Activated B cell treated with CpG ODN at 0.5 μM for 24 hours (primary cell): ENCODE results near the gene MYO10. TPM values are rescaled to one million over a fixed set of nuclear protein-coding genes. Genes with fewer than 3 reads are reported as not detected.

Experiments used
- ATAC-seq: fragments of 200-7000 bp; cut with Tn5 transposase; one replicate; pipeline ENCODE4 v1.10.0; 2021; ENCODE audit warnings: low read depth, mild to moderate bottlenecking, moderate library complexity
- CTCF ChIA-PET: fragments of 350-600 bp; sonication (Branson Sonifier 250); formaldehyde crosslinking; loops from one replicate; lab custom pipeline; 2021; ENCODE audit warnings: antibody characterized with exemption; lab: Charles Lee
- POLR2A ChIA-PET: fragments of 350-600 bp; sonication (Branson Sonifier 250); formaldehyde crosslinking; loops from one replicate; lab custom pipeline; 2021; ENCODE audit warnings: antibody characterized with exemption; lab: Charles Lee
- DNase-seq: peaks from one replicate; pipeline ENCODE4 v3.0.0; 2022
- H3K27ac Mint-ChIP-seq: one replicate; pipeline ENCODE4 v1.8.0; 2020; ENCODE audit warnings: mixed read lengths
- H3K27me3 Mint-ChIP-seq: one replicate; pipeline ENCODE4 v1.8.0; 2021; ENCODE audit warnings: mixed read lengths
- H3K36me3 Mint-ChIP-seq: one replicate; pipeline ENCODE4 v1.8.0; 2021; ENCODE audit warnings: low read depth, mixed read lengths
- H3K4me1 Mint-ChIP-seq: one replicate; pipeline ENCODE4 v1.8.0; 2021; ENCODE audit warnings: mixed read lengths
- H3K4me3 Mint-ChIP-seq: one replicate; pipeline ENCODE4 v1.8.0; 2020; ENCODE audit warnings: mild to moderate bottlenecking, mixed read lengths
- H3K9me3 Mint-ChIP-seq: one replicate; pipeline ENCODE4 v1.8.0; 2020; ENCODE audit warnings: mixed read lengths
- CTCF ChIP-seq: fragments of 200-600 bp; IDR thresholded peaks from one replicate; pipeline ENCODE4 v1.8.0; 2022; ENCODE audit warnings: antibody characterized with exemption, mild to moderate bottlenecking
- intact Hi-C: fragments of 100-400 bp; cut with micrococcal nuclease; formaldehyde crosslinking; loops from one replicate; pipeline ENCODE4 v1.15.1; 2024
- total RNA-seq: library from RNA; stranded (reverse); gene quantifications from 2 replicates; pipeline ENCODE4 v1.2.3, GENCODE V29; 2022

Gene MYO10
- total RNA-seq, 1 donor from 2014 or later: 0.13 TPM

GRCh38 chr5:16616536-16617273 is 319.4 kb downstream of the MYO10 start, which contains the start of gene RETREG1:
Gene RETREG1, minus strand, starts transcription at chr5:16616997. Its CDS starts 26 bp downstream, at chr5:16616971.
- TF ChIP-seq CTCF: no peak
- Mint-ChIP-seq H3K4me1 (peaks cover 12% of the 10 kb centered on the region), H3K36me3 (peaks cover 2% of the 10 kb centered on the region), H3K27ac (peak within 1 kb of the TSS; percentile 64), H3K27me3 (peaks cover 17% of the 10 kb centered on the region), H3K9me3 (no peaks in the 10 kb centered on the region), H3K4me3 (peak within 1 kb of the TSS; percentile 84)
- peak; percentile 67 for DNase-seq
- POLR2A ChIA-PET: interaction anchor here (0.6 to 1.1 kb wide), 6 partner anchors 12 to 1502 kb away, joined by 3 to 6 read pairs (median 4); partner anchors contain the start of gene ZNF622
- ATAC-seq: peak; percentile 85
- intact Hi-C loops: loop anchor here (2.0 kb wide), 1 partner anchor 60 kb away; no protein-coding TSS in a partner anchor
- CTCF ChIA-PET: interaction anchor here (1.5 kb wide), 1 partner anchor 9 kb away, joined by 3 read pairs; no protein-coding TSS in a partner anchor

- no peak for DNase-seq
- Mint-ChIP-seq H3K4me3 (peak overlapping the region; percentile 84), H3K9me3 (no peaks in the 10 kb centered on the region), H3K27ac (peak overlapping the region; percentile 64), H3K4me1 (peaks cover 12% of the 10 kb centered on the region), H3K27me3 (peaks cover 17% of the 10 kb centered on the region), H3K36me3 (peaks cover 2% of the 10 kb centered on the region)
- CTCF ChIA-PET: interaction anchor here (1.5 kb wide), 1 partner anchor 10 kb away, joined by 3 read pairs; no protein-coding TSS in a partner anchor
- intact Hi-C loops: loop anchor here (2.0 kb wide), 1 partner anchor 59 kb away; no protein-coding TSS in a partner anchor
- TF ChIP-seq CTCF: no peak
- ATAC-seq: no peak
- POLR2A ChIA-PET: interaction anchor here (0.6 to 1.1 kb wide), 5 partner anchors 13 to 577 kb away, joined by 3 to 6 read pairs (median 3); partner anchors contain the start of gene ZNF622
Observed at GRCh38 chr5:16615741-16616535, 320.1 kb downstream of the MYO10 start.

GRCh38 chr5:16612007-16612406 is 324.1 kb downstream of the MYO10 start:
- POLR2A ChIA-PET: no interaction called here
- intact Hi-C loops: no loop called here
- no peak for TF ChIP-seq CTCF
- CTCF ChIA-PET: no interaction called here
- DNase-seq (no peak), ATAC-seq (no peak)
- Mint-ChIP-seq H3K27me3 (peaks cover 18% of the 10 kb centered on the region), H3K9me3 (no peaks in the 10 kb centered on the region), H3K4me3 (no peak overlapping the region), H3K4me1 (peaks cover 12% of the 10 kb centered on the region), H3K27ac (no peak overlapping the region), H3K36me3 (peaks cover 2% of the 10 kb centered on the region)
